Measurements from ENCODE around the gene HTR2A. TPM values are rescaled to one million over a fixed set of nuclear protein-coding genes. Genes with fewer than 3 reads are reported as not detected.

The HTR2A gene
- total and polyA plus RNA-seq, 4 donors: 0.09 to 1.1 (median 0.43) TPM

GRCh38 chr13:46885018-46885417 lies 11.8 kb downstream of the HTR2A start:
- H3K36me3 ChIP-seq (ENCODE audit: control insufficient read depth in 4 of 4, insufficient read depth in 4 of 4, low read length in 4 of 4): no peaks in the 10 kb centered on the region
- TF ChIP-seq CTCF (IDR thresholded peaks at IDR 0.05; ENCODE audit: control extremely low read depth, extremely low read depth): no peak
- H3K4me3 ChIP-seq: no peak overlapping the region
- 91 to 93% methylated on average over 4 of the region's 4 CpGs for WGBS, 2 donors
- peaks cover 0 to 3% (median 0%) of the 10 kb centered on the region in 4 donors for H3K9me3 ChIP-seq (ENCODE audit: control insufficient read depth in 4 of 4, insufficient read depth in 3 of 4, low read length in 3 of 4)
- H3K27ac ChIP-seq (ENCODE audit: low read depth in 1 of 2, low read length in 1 of 2): no peak overlapping the region
- no peak for ATAC-seq (ENCODE audit: insufficient read depth, low FRiP score)
- peaks cover 0 to 2% (median 2%) of the 10 kb centered on the region in 3 donors for H3K27me3 ChIP-seq (ENCODE audit: control insufficient read depth in 3 of 3, insufficient read depth in 3 of 3, low read length in 2 of 3)
- no peak overlapping the region for H3K9ac ChIP-seq (ENCODE audit: insufficient read depth in 1 of 2, low read length in 2 of 2)
- no peaks in the 10 kb centered on the region for H3K4me1 ChIP-seq (ENCODE audit: control insufficient read depth in 5 of 5, insufficient read depth in 5 of 5, low read length in 5 of 5)
- DNase-seq: no peak

GRCh38 chr13:46884531-46884930 lies 12.3 kb downstream of the HTR2A start:
- no peak overlapping the region for H3K4me3 ChIP-seq
- no peaks in the 10 kb centered on the region for H3K36me3 ChIP-seq (ENCODE audit: control insufficient read depth in 4 of 4, insufficient read depth in 4 of 4, low read length in 4 of 4)
- H3K9me3 ChIP-seq (ENCODE audit: control insufficient read depth in 4 of 4, insufficient read depth in 3 of 4, low read length in 3 of 4): peaks cover 0 to 3% (median 0%) of the 10 kb centered on the region in 4 donors
- no peak overlapping the region for H3K27ac ChIP-seq (ENCODE audit: low read depth in 1 of 2, low read length in 1 of 2)
- H3K4me1 ChIP-seq (ENCODE audit: control insufficient read depth in 5 of 5, insufficient read depth in 5 of 5, low read length in 5 of 5): no peaks in the 10 kb centered on the region
- H3K9ac ChIP-seq (ENCODE audit: insufficient read depth in 1 of 2, low read length in 2 of 2): no peak overlapping the region
- peaks cover 0 to 2% (median 2%) of the 10 kb centered on the region in 3 donors for H3K27me3 ChIP-seq (ENCODE audit: control insufficient read depth in 3 of 3, insufficient read depth in 3 of 3, low read length in 2 of 3)
- TF ChIP-seq CTCF (IDR thresholded peaks at IDR 0.05; ENCODE audit: control extremely low read depth, extremely low read depth): no peak
- 91 to 96% methylated on average over 3 of the region's 3 CpGs for WGBS, 2 donors
- ATAC-seq (ENCODE audit: insufficient read depth, low FRiP score) (no peak), DNase-seq (no peak)

GRCh38 chr13:46881621-46882020 lies 15.2 kb downstream of the HTR2A start:
- H3K9ac ChIP-seq (ENCODE audit: insufficient read depth in 1 of 2, low read length in 2 of 2): no peak overlapping the region
- no peaks in the 10 kb centered on the region for H3K4me1 ChIP-seq (ENCODE audit: control insufficient read depth in 5 of 5, insufficient read depth in 5 of 5, low read length in 5 of 5)
- no peak overlapping the region for H3K27ac ChIP-seq (ENCODE audit: low read depth in 1 of 2, low read length in 1 of 2)
- peaks cover 0 to under 1% (median 0%) of the 10 kb centered on the region in 3 donors for H3K27me3 ChIP-seq (ENCODE audit: control insufficient read depth in 3 of 3, insufficient read depth in 3 of 3, low read length in 2 of 3)
- H3K9me3 ChIP-seq (ENCODE audit: control insufficient read depth in 4 of 4, insufficient read depth in 3 of 4, low read length in 3 of 4): peaks cover 0 to 3% (median 0%) of the 10 kb centered on the region in 4 donors
- ATAC-seq (ENCODE audit: insufficient read depth, low FRiP score) (no peak), DNase-seq (no peak)
- no peaks in the 10 kb centered on the region for H3K36me3 ChIP-seq (ENCODE audit: control insufficient read depth in 4 of 4, insufficient read depth in 4 of 4, low read length in 4 of 4)
- no peak overlapping the region for H3K4me3 ChIP-seq
- TF ChIP-seq CTCF (IDR thresholded peaks at IDR 0.05; ENCODE audit: control extremely low read depth, extremely low read depth): no peak
- WGBS, 2 donors: 42 to 61% methylated on average over 2 of the region's 2 CpGs

- H3K9me3 ChIP-seq (ENCODE audit: control insufficient read depth in 4 of 4, insufficient read depth in 3 of 4, low read length in 3 of 4): no peaks in the 10 kb centered on the region
- H3K4me1 ChIP-seq (ENCODE audit: control insufficient read depth in 5 of 5, insufficient read depth in 5 of 5, low read length in 5 of 5): peaks cover 0 to 8% (median 0%) of the 10 kb centered on the region in 5 donors
- no peak overlapping the region for H3K4me3 ChIP-seq
- no peaks in the 10 kb centered on the region for H3K36me3 ChIP-seq (ENCODE audit: control insufficient read depth in 4 of 4, insufficient read depth in 4 of 4, low read length in 4 of 4)
- ATAC-seq (ENCODE audit: insufficient read depth, low FRiP score) (no peak), DNase-seq (peak in 2 of 3 donors; percentile 59 to 61)
- TF ChIP-seq CTCF (IDR thresholded peaks at IDR 0.05; ENCODE audit: control extremely low read depth, extremely low read depth): no peak
- WGBS, 2 donors: 76 to 85% methylated on average over 5 of the region's 5 CpGs
- H3K9ac ChIP-seq (ENCODE audit: insufficient read depth in 1 of 2, low read length in 2 of 2): peak overlapping the region in 1 of 2 donors; percentile 32
- H3K27ac ChIP-seq (ENCODE audit: low read depth in 1 of 2, low read length in 1 of 2): no peak overlapping the region
- H3K27me3 ChIP-seq (ENCODE audit: control insufficient read depth in 3 of 3, insufficient read depth in 3 of 3, low read length in 2 of 3): no peaks in the 10 kb centered on the region
Observed at GRCh38 chr13:46874006-46874405, 22.8 kb downstream of the HTR2A start.
